H1 (cell line): Measurements from ENCODE around the gene MGAT2. TPM values are rescaled to one million over a fixed set of nuclear protein-coding genes. Genes with fewer than 3 reads are reported as not detected.

Experiments used
- CTCF ChIA-PET: fragments of 300-600 bp; sonication (Branson Sonifier 250); formaldehyde crosslinking; loops from one replicate; lab custom pipeline; 2021; ENCODE audit not compliant: partially characterized antibody; lab: Charles Lee
- POLR2A ChIA-PET: fragments of 300-600 bp; sonication (Branson Sonifier 250); formaldehyde crosslinking; loops from one replicate; lab custom pipeline; 2021; ENCODE audit warnings: inconsistent platforms; ENCODE audit not compliant: partially characterized antibody; lab: Charles Lee
- DNase-seq, 2 experiments: peaks; one replicate each; pipeline versions ENCODE4 v3.0.0 to v3.0.0-alpha.2; 2010 to 2022; ENCODE audit warnings: low spot score in 2 of 2, low read depth in 1 of 2, mixed read lengths in 1 of 2
- FAIRE-seq: peaks from 2 replicates; lab custom pipeline; 2011; peaks lifted over from hg19 to GRCh38; lab: Jason Lieb, UNC
- H2AFZ ChIP-seq: 2 replicates; pipeline ENCODE4 v1.8.1; 2012; ENCODE audit warnings: low read length, inconsistent platforms
- H2AK5ac ChIP-seq: 2 replicates; pipeline ENCODE4 v1.6.1; 2013; ENCODE audit warnings: low read depth, low read length
- H2BK120ac ChIP-seq: replicated peaks from 2 replicates; pipeline ENCODE3; 2013; ENCODE audit warnings: low read depth, low read length, inconsistent platforms
- H2BK12ac ChIP-seq: 2 replicates; pipeline ENCODE4 v1.6.1; 2013; ENCODE audit warnings: low read depth, low read length
- H2BK15ac ChIP-seq: 2 replicates; pipeline ENCODE4 v1.6.1; 2013; ENCODE audit warnings: low read length
- H2BK20ac ChIP-seq: 2 replicates; pipeline ENCODE4 v1.6.1; 2013; ENCODE audit warnings: low read length
- H2BK5ac ChIP-seq: 2 replicates; pipeline ENCODE4 v1.6.1; 2013; ENCODE audit warnings: low read depth, low read length
- H3K14ac ChIP-seq: 2 replicates; pipeline ENCODE4 v1.6.1; 2013; ENCODE audit warnings: inconsistent platforms; ENCODE audit not compliant: insufficient read length
- H3K18ac ChIP-seq: 2 replicates; pipeline ENCODE4 v1.6.1; 2013; ENCODE audit warnings: low read length; ENCODE audit errors: extremely low read depth
- H3K23ac ChIP-seq: 2 replicates; pipeline ENCODE4 v1.6.1; 2013; ENCODE audit warnings: inconsistent platforms; ENCODE audit not compliant: insufficient read length
- H3K23me2 ChIP-seq: 2 replicates; pipeline ENCODE4 v1.6.1; 2013; ENCODE audit warnings: low read depth, low read length
- H3K27ac ChIP-seq: 2 replicates; pipeline ENCODE4 v1.6.1; 2011; ENCODE audit warnings: low read depth, low read length, inconsistent platforms
- H3K27me3 ChIP-seq, 4 experiments: replicated peaks in 1 of 4; 1 replicate in 1 of 4; 2 replicates in 3 of 4; pipeline versions ENCODE4 v1.6.1 to v1.8.1; 2011 to 2013; ENCODE audit warnings: low read length in 3 of 4, mild to moderate bottlenecking in 3 of 4, inconsistent platforms in 2 of 4, mixed read lengths in 2 of 4, moderate library complexity in 1 of 4; ENCODE audit not compliant: control insufficient read depth in 3 of 4, insufficient read depth in 3 of 4; ENCODE audit errors: extremely low read depth in 1 of 4
- H3K36me3 ChIP-seq, 4 experiments: 2 replicates each; pipeline versions ENCODE4 v1.6.1 to v1.8.1; 2011 to 2013; ENCODE audit warnings: mild to moderate bottlenecking in 4 of 4, low read length in 3 of 4, moderate library complexity in 2 of 4, control low read depth in 1 of 4, inconsistent platforms in 1 of 4; ENCODE audit not compliant: insufficient read depth in 4 of 4, control insufficient read depth in 2 of 4
- H3K4ac ChIP-seq: replicated peaks from 2 replicates; pipeline ENCODE3; 2013; ENCODE audit warnings: low read length, low read depth, mixed read lengths, inconsistent platforms; ENCODE audit not compliant: insufficient read length
- H3K4me1 ChIP-seq, 4 experiments: replicated peaks in 1 of 4; 1 replicate in 1 of 4; 2 replicates in 3 of 4; pipeline versions ENCODE4 v1.6.1 to v1.8.1; 2011 to 2013; ENCODE audit warnings: low read length in 3 of 4, inconsistent platforms in 2 of 4, mixed read lengths in 1 of 4; ENCODE audit not compliant: insufficient read depth in 4 of 4, control insufficient read depth in 3 of 4
- H3K4me2 ChIP-seq, 2 experiments: 2 replicates each; pipeline versions ENCODE4 v1.6.1 to v1.8.1; 2011 to 2013; ENCODE audit warnings: low read depth in 2 of 2, low read length in 2 of 2, control low read depth in 1 of 2, inconsistent platforms in 1 of 2, mild to moderate bottlenecking in 1 of 2; ENCODE audit not compliant: insufficient read depth in 1 of 2
- H3K4me3 ChIP-seq, 4 experiments: fragments of 200-600, 300-600 bp in 1 of 4; sonication (generic), shearing (Covaris generic), sonication (Bioruptor Twin) in 1 of 4; 2 replicates each; pipeline versions ENCODE4 v1.5.1 to v1.8.1; 2011 to 2016; ENCODE audit warnings: low read length in 4 of 4, low read depth in 3 of 4, control low read depth in 2 of 4, inconsistent platforms in 2 of 4, mild to moderate bottlenecking in 2 of 4, mixed read lengths in 1 of 4, moderate library complexity in 1 of 4; ENCODE audit not compliant: insufficient read depth in 2 of 4; ENCODE audit errors: extremely low read depth in 1 of 4
- H3K56ac ChIP-seq: replicated peaks from 2 replicates; pipeline ENCODE3; 2013; ENCODE audit warnings: low read depth, mild to moderate bottlenecking, mixed read lengths, low read length, inconsistent platforms; ENCODE audit not compliant: insufficient read length
- H3K79me1 ChIP-seq: 2 replicates; pipeline ENCODE4 v1.6.1; 2013; ENCODE audit warnings: low read depth, low read length, control low read depth
- H3K79me2 ChIP-seq, 2 experiments: 2 replicates each; pipeline versions ENCODE4 v1.6.1 to v1.8.1; 2012 to 2013; ENCODE audit warnings: low read length in 2 of 2, mild to moderate bottlenecking in 2 of 2, inconsistent platforms in 1 of 2; ENCODE audit not compliant: insufficient read depth in 2 of 2, control insufficient read depth in 1 of 2
- H3K9ac ChIP-seq, 4 experiments: replicated peaks in 1 of 4; 1 replicate in 1 of 4; 2 replicates in 3 of 4; pipeline versions ENCODE4 v1.6.1 to v1.8.1; 2011 to 2013; ENCODE audit warnings: low read depth in 3 of 4, low read length in 3 of 4, control low read depth in 2 of 4, mild to moderate bottlenecking in 2 of 4, moderate library complexity in 2 of 4, inconsistent platforms in 1 of 4; ENCODE audit errors: extremely low read depth in 1 of 4
- H3K9me3 ChIP-seq, 2 experiments: 2 replicates each; pipeline versions ENCODE4 v1.6.1 to v1.8.1; 2012 to 2013; ENCODE audit warnings: mild to moderate bottlenecking in 2 of 2, moderate library complexity in 2 of 2, control low read depth in 1 of 2, inconsistent platforms in 1 of 2, low read depth in 1 of 2, low read length in 1 of 2, mixed read lengths in 1 of 2; ENCODE audit not compliant: insufficient read depth in 2 of 2
- H4K20me1 ChIP-seq, 2 experiments: replicated peaks in 1 of 2; 2 replicates each; pipeline versions ENCODE3 to v1.8.1; 2011 to 2013; ENCODE audit warnings: inconsistent platforms in 2 of 2, low read length in 2 of 2, mild to moderate bottlenecking in 1 of 2; ENCODE audit not compliant: insufficient read depth in 2 of 2, control insufficient read depth in 1 of 2
- H4K5ac ChIP-seq: 2 replicates; pipeline ENCODE4 v1.6.1; 2013; ENCODE audit warnings: low read length, low read depth, mixed read lengths, inconsistent platforms; ENCODE audit not compliant: insufficient read length
- H4K8ac ChIP-seq: 2 replicates; pipeline ENCODE4 v1.8.0; 2013; ENCODE audit warnings: mild to moderate bottlenecking, moderate library complexity, low read length, inconsistent platforms; ENCODE audit not compliant: insufficient read depth; ENCODE audit errors: extremely low read depth
- H4K91ac ChIP-seq: replicated peaks from 2 replicates; pipeline ENCODE3; 2013; ENCODE audit warnings: low read length, mixed read lengths, inconsistent platforms; ENCODE audit not compliant: insufficient read length
- ASH2L ChIP-seq: fragments of 200-600, 300-600 bp; sonication (generic); IDR thresholded peaks from one replicate; pipeline ENCODE4 v1.7.1; 2017; ENCODE audit warnings: low read length
- BRCA1 ChIP-seq: IDR thresholded peaks from 2 replicates; pipeline ENCODE4 v1.6.1; 2012; ENCODE audit warnings: low read depth, low read length, improper control_type of control experiment
- CTCF ChIP-seq, 3 experiments: IDR thresholded peaks; 1 replicate in 2 of 3; 2 replicates in 1 of 3; pipeline versions ENCODE4 v1.5.1 to v1.6.1; 2011; ENCODE audit warnings: low read length in 3 of 3, mild to moderate bottlenecking in 3 of 3, inconsistent platforms in 2 of 3, low read depth in 1 of 3, moderate library complexity in 1 of 3; ENCODE audit not compliant: insufficient read depth in 1 of 3; ENCODE audit errors: control extremely low read depth in 1 of 3
- E2F6 ChIP-seq: IDR thresholded peaks from 2 replicates; pipeline ENCODE4 v1.6.1; 2012; ENCODE audit warnings: inconsistent platforms
- KDM5A ChIP-seq: fragments of 200-600 bp; IDR thresholded peaks from 2 replicates; pipeline ENCODE4 v1.7.1; 2012; ENCODE audit warnings: mild to moderate bottlenecking, low read length, inconsistent platforms, mixed read lengths
- MAX ChIP-seq: IDR thresholded peaks from 2 replicates; pipeline ENCODE4 v1.6.1; 2012; ENCODE audit warnings: inconsistent platforms
- SIRT6 ChIP-seq: IDR thresholded peaks from one replicate; pipeline ENCODE4 v1.7.1; 2012; ENCODE audit warnings: low read length, inconsistent platforms
- WGBS, 2 experiments: shearing (Covaris generic) in 1 of 2; methylation state at CpG; one replicate each; pipeline versions ENCODE4 v1.1.6 to v1.1.7; 2013 to 2015; ENCODE audit warnings: low lambda C conversion rate in 2 of 2, mixed read lengths in 2 of 2, inconsistent platforms in 1 of 2, low coverage in 1 of 2, missing lambda C conversion rate in 1 of 2; ENCODE audit not compliant: insufficient replicate concordance in 2 of 2, insufficient coverage in 1 of 2, insufficient read length in 1 of 2; ENCODE audit errors: extremely low coverage in 1 of 2, missing lambda C conversion rate in 1 of 2; 5-methylcytosine and 5-hydroxymethylcytosine counted together
- polyA plus RNA-seq, 7 experiments: library from polyadenylated mRNA; depleted of rRNA in 3 of 7; stranded (reverse) in 5 of 7; unstranded in 2 of 7; fragments of >200 nt in 5 of 7; fragments of 200-250 nt in 2 of 7; gene quantifications; 1 replicate in 5 of 7; 2 replicates in 1 of 7; 4 replicates in 1 of 7; pipeline versions ENCODE4 v1.2.1 to v1.2.3, GENCODE V29; 2011 to 2013; ENCODE audit warnings: missing spikeins in 2 of 7, mixed read lengths in 2 of 7
- total RNA-seq: library from RNA; stranded (reverse); fragmentation: NEBNext Ultra II Directional; extraction: Animal tissue kit (Norgen Biotek cat#: 25700); gene quantifications from 2 replicates; pipeline ENCODE4 v1.2.1, GENCODE V29; 2021

MGAT2 gene
- total and polyA plus RNA-seq, 2 of the 8 experiments (the other 6 are each of a cell fraction or from before 2014, with no cell fraction given): 10.6 to 23.7 TPM

GRCh38 chr14:49621114-49621881, 699 bp downstream of the MGAT2 start:
- Histone ChIP-seq H3K79me2 (peaks cover 5 to 48% of the 10 kb centered on the region in 2 experiments; a peak in 3 of 4 replicates), H3K56ac (no peak overlapping the region), H2AFZ (no peak overlapping the region), H3K9me3 (no peaks in the 10 kb centered on the region), H3K27ac (no peak overlapping the region), H3K4me3 (peak overlapping the region; percentile 80 to 99 (median 94)), H3K14ac (no peak overlapping the region), H3K27me3 (no peaks in the 10 kb centered on the region), H2BK120ac (no peak overlapping the region), H3K18ac (0 out of 2 replicates have a peak overlapping the region, but pooled peaks have one; percentile 79), H3K9ac (peak overlapping the region in 3 of 4 experiments; percentile 44 to 94 (median 77); a peak in 5 of 7 replicates), H2BK15ac (no peak overlapping the region), H3K23ac (no peak overlapping the region), H3K79me1 (no peaks in the 10 kb centered on the region), H3K4me2 (peak overlapping the region; percentile 76 to 91), H3K4ac (peak overlapping the region; percentile 54), H4K5ac (no peak overlapping the region), H2BK12ac (no peak overlapping the region), H2BK20ac (no peak overlapping the region), H4K8ac (peak overlapping the region; percentile 9; the same call in 1 of the 2 replicates), H4K20me1 (peaks cover 5 to 6% of the 10 kb centered on the region in 2 experiments), H2AK5ac (no peak overlapping the region), H3K4me1 (peaks cover 1 to 9% (median 3%) of the 10 kb centered on the region in 4 experiments; a peak in 3 of 7 replicates), H4K91ac (no peak overlapping the region), H2BK5ac (no peak overlapping the region), H3K23me2 (peaks cover 10% of the 10 kb centered on the region), H3K36me3 (peaks cover 4 to 40% (median 12%) of the 10 kb centered on the region in 4 experiments; a peak in 7 of 8 replicates)
- WGBS, 2 experiments: 7% methylated on average over 42 of the region's 65 CpGs; no CpG with 5 or more reads in 1 of the 2 experiments
- POLR2A ChIA-PET: interaction anchor here (0.9 to 3.9 kb wide), 22 partner anchors 8 to 241 kb away, joined by 3 to 53 read pairs (median 8); partner anchors contain the start of genes DNAAF2, KLHDC2, LRR1 and POLE2
- FAIRE-seq: no peak
- no peak for DNase-seq
- CTCF ChIA-PET: interaction anchor here (0.9 to 2.4 kb wide), 3 partner anchors 13 to 159 kb away, joined by 3 to 15 read pairs (median 4); partner anchors contain the start of gene DNAAF2
- TF ChIP-seq MAX (peak; percentile 90), KDM5A (0 out of 2 replicates have a peak, but pooled peaks have one; percentile 22), ASH2L (peak; percentile 18), CTCF (IDR thresholded peaks at IDR 0.05; ENCODE audit: control extremely low read depth in 1 of 3, insufficient read depth in 1 of 3, low read depth in 1 of 3, low read length in 3 of 3) (no peak), BRCA1 (no peak), SIRT6 (no peak), E2F6 (peak; percentile 81)
